Tibial nerve (tissue), 4 donors: Measurements from ENCODE around the gene IKZF1.

Source experiments
- EP300 ChIP-seq, 2 donors: sonication (generic); formaldehyde crosslinking; IDR thresholded peaks; one replicate each; pipeline ENCODE4 v1.6.1; 2017; ENCODE audit warnings: antibody characterized with exemption in 2 of 2, mild to moderate bottlenecking in 1 of 2
- POLR2A ChIP-seq, 2 donors: fragments of 450-650 bp; IDR thresholded peaks; one replicate each; pipeline ENCODE4 v1.6.1; 2017; ENCODE audit warnings: antibody characterized with exemption in 2 of 2, mild to moderate bottlenecking in 2 of 2, moderate library complexity in 2 of 2
- TF ChIP-seq, protein P1 (sequence below), 5 experiments: fragments of 200-600 bp in 3 of 5; fragments of 450-650 bp in 2 of 5; sonication (generic) in 3 of 5; IDR thresholded peaks; one replicate each; pipeline ENCODE4 v1.5.1; 2016 to 2019; ENCODE audit warnings: antibody characterized with exemption in 5 of 5, mild to moderate bottlenecking in 3 of 5, moderate library complexity in 2 of 5

DNA sequence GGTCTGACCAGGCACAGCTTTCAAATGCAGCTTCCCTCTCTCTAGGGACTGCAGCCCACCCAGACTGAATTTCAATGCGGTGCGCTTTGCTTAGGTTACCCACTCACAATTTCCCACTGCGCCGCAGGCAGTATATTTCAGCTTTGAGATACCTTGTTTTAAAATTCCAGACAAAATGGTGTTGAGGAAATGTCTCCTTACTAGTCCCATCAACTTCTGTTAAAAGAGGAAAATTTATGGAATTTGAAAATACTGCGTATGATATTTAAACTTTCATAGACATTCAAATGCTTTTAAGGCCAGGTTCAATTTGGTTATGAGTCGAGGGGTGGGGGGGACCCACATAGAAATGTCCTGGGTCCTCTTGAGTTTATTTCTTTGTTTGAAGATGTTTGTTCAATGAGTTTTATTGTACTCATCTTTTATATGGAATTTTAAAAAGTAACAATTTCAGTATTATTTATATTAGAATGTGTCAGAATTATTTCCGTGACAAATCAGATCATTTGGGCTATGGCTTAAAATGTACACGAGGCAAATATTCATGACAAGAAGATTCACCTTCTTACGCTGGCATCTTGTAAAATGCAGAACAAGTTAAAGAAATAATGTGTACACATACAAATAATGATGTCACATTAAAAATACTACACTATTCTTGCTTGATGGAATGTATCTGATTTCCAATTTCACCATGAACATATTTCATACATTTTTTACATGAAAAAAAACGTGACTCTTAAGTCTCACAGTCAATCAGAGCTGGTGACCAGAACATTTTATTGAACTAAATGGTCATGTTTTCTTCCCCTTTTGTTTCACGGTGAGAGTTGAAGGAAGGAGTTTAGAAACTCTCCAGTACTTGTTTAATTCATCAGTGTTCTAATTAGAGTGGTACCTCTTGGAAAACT, 1.3 kb downstream of the IKZF1 start:
- TF ChIP-seq, protein P1, sequence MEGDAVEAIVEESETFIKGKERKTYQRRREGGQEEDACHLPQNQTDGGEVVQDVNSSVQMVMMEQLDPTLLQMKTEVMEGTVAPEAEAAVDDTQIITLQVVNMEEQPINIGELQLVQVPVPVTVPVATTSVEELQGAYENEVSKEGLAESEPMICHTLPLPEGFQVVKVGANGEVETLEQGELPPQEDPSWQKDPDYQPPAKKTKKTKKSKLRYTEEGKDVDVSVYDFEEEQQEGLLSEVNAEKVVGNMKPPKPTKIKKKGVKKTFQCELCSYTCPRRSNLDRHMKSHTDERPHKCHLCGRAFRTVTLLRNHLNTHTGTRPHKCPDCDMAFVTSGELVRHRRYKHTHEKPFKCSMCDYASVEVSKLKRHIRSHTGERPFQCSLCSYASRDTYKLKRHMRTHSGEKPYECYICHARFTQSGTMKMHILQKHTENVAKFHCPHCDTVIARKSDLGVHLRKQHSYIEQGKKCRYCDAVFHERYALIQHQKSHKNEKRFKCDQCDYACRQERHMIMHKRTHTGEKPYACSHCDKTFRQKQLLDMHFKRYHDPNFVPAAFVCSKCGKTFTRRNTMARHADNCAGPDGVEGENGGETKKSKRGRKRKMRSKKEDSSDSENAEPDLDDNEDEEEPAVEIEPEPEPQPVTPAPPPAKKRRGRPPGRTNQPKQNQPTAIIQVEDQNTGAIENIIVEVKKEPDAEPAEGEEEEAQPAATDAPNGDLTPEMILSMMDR (IDR thresholded peaks at IDR 0.05): no peak
- TF ChIP-seq POLR2A (IDR thresholded peaks at IDR 0.05) (no peak), EP300 (IDR thresholded peaks at IDR 0.05) (no peak)
